GM20000 (cell line): ENCODE results near the gene MSANTD1.

Experiments
- DNase-seq: peaks from one replicate; pipeline ENCODE4 v3.0.0; 2012; ENCODE audit warnings: low spot score
- CTCF ChIP-seq: IDR thresholded peaks from 2 replicates; pipeline ENCODE4 v1.5.1; 2012; ENCODE audit warnings: mild to moderate bottlenecking, control low read depth; ENCODE audit errors: extremely low read depth, missing control alignments

The MSANTD1 gene

GRCh38 chr4:3269991-3270611 lies 21.1 kb downstream of the MSANTD1 start:
- DNase-seq: no peak
- TF ChIP-seq CTCF: no peak

- no peak for TF ChIP-seq CTCF
- DNase-seq: no peak
Observed at GRCh38 chr4:3271131-3271530, 22.2 kb downstream of the MSANTD1 start.

- TF ChIP-seq CTCF: no peak
- no peak for DNase-seq
Observed at GRCh38 chr4:3276986-3277385, 28.0 kb downstream of the MSANTD1 start.

- TF ChIP-seq CTCF: no peak
- DNase-seq: no peak
Observed at GRCh38 chr4:3280466-3280865, 31.5 kb downstream of the MSANTD1 start.

GRCh38 chr4:3283483-3283882 lies 34.5 kb downstream of the MSANTD1 start:
- no peak for TF ChIP-seq CTCF
- DNase-seq: no peak

- TF ChIP-seq CTCF: no peak
- no peak for DNase-seq
Observed at GRCh38 chr4:3283916-3284315, 35.0 kb downstream of the MSANTD1 start.

GRCh38 chr4:3284734-3285557 lies 36.0 kb downstream of the MSANTD1 start:
- no peak for TF ChIP-seq CTCF
- no peak for DNase-seq
